HepG2 (cell line): ENCODE data around the gene ULK4. TPM values are rescaled to one million over a fixed set of nuclear protein-coding genes. Genes with fewer than 3 reads are reported as not detected.

Experiments used
- ATF7 ChIP-seq, 2 experiments: fragments of 450-650 bp in 1 of 2; sonication (generic) in 1 of 2; formaldehyde crosslinking in 1 of 2; IDR thresholded peaks; 2 replicates each; pipeline versions ENCODE4 v1.4.0 to v1.6.1; 2016 to 2020; ENCODE audit warnings: antibody characterized with exemption in 1 of 2, mild to moderate bottlenecking in 1 of 2, missing genetic modification reagents in 1 of 2
- NR2F1 ChIP-seq, 2 experiments: fragments of 450-650 bp in 1 of 2; formaldehyde crosslinking in 1 of 2; IDR thresholded peaks; 2 replicates each; pipeline versions ENCODE4 v1.5.0 to v1.6.1; 2016 to 2020; ENCODE audit warnings: mild to moderate bottlenecking in 1 of 2, missing compliant biosample characterization in 1 of 2, missing genetic modification reagents in 1 of 2, moderate library complexity in 1 of 2
- NR2F6 ChIP-seq, 2 experiments: IDR thresholded peaks; 2 replicates each; pipeline ENCODE4 v1.6.1; 2016; ENCODE audit warnings: antibody characterized with exemption in 1 of 2, mild to moderate bottlenecking in 1 of 2
- POGZ ChIP-seq: sonication (generic); formaldehyde crosslinking; IDR thresholded peaks from 2 replicates; pipeline ENCODE4 v1.4.0; 2020; ENCODE audit warnings: mild to moderate bottlenecking, missing genetic modification reagents
- RXRB ChIP-seq: IDR thresholded peaks from 2 replicates; pipeline ENCODE4 v1.6.1; 2016; ENCODE audit warnings: borderline replicate concordance, missing genetic modification reagents, missing compliant biosample characterization
- SALL1 ChIP-seq: sonication (generic); formaldehyde crosslinking; IDR thresholded peaks from 2 replicates; pipeline ENCODE4 v1.8.0; 2022; ENCODE audit warnings: mild to moderate bottlenecking, missing genetic modification reagents
- SOX5 ChIP-seq: IDR thresholded peaks from 2 replicates; pipeline ENCODE4 v1.6.1; 2016; ENCODE audit warnings: borderline replicate concordance
- SP4 ChIP-seq: sonication (generic); formaldehyde crosslinking; IDR thresholded peaks from 2 replicates; pipeline ENCODE4 v1.8.1; 2023; ENCODE audit warnings: mild to moderate bottlenecking, missing genetic modification reagents
- ZFP82 ChIP-seq: sonication (generic); formaldehyde crosslinking; IDR thresholded peaks from 2 replicates; pipeline ENCODE4 v1.5.1; 2020; ENCODE audit warnings: mild to moderate bottlenecking, missing genetic modification reagents, borderline replicate concordance
- ZFP91 ChIP-seq: sonication (generic); formaldehyde crosslinking; IDR thresholded peaks from 2 replicates; pipeline ENCODE4 v1.9.0; 2022; ENCODE audit warnings: missing genetic modification reagents, mild to moderate bottlenecking, borderline replicate concordance
- ZNF558 ChIP-seq: sonication (generic); formaldehyde crosslinking; IDR thresholded peaks from 2 replicates; pipeline ENCODE4 v1.9.0; 2022; ENCODE audit warnings: mild to moderate bottlenecking, missing genetic modification reagents, borderline replicate concordance
- ZNF644 ChIP-seq: IDR thresholded peaks from 2 replicates; pipeline ENCODE4 v1.6.1; 2016; ENCODE audit warnings: low read depth
- ZSCAN22 ChIP-seq: sonication (generic); formaldehyde crosslinking; IDR thresholded peaks from 2 replicates; pipeline ENCODE4 v1.4.0; 2020; ENCODE audit warnings: mild to moderate bottlenecking, missing genetic modification reagents
- polyA plus RNA-seq, 8 experiments: library from polyadenylated mRNA; depleted of rRNA in 3 of 8; stranded (reverse) in 7 of 8; unstranded in 1 of 8; fragments of >200 nt; fragmentation: Illumina TruSeq in 4 of 8; extraction: Trizol in 4 of 8; gene quantifications; 2 replicates each; pipeline versions ENCODE4 v1.2.1 to v1.2.3, GENCODE V29; 2011 to 2016; ENCODE audit warnings: low read depth in 4 of 8, missing spikeins in 1 of 8, mixed read lengths in 1 of 8; ENCODE audit not compliant: insufficient read depth in 1 of 8
- total RNA-seq, 5 experiments: library from RNA; depleted of rRNA; stranded (reverse); fragments of >200 nt; fragmentation: Illumina TruSeq; extraction: Trizol; gene quantifications; 2 replicates each; pipeline ENCODE4 v1.2.3, GENCODE V29; 2016; ENCODE audit warnings: low read depth in 1 of 5
- TF ChIP-seq, protein P1 (sequence below): sonication (generic); formaldehyde crosslinking; IDR thresholded peaks from 2 replicates; pipeline ENCODE4 v1.5.0; 2020; ENCODE audit warnings: mild to moderate bottlenecking, missing genetic modification reagents, borderline replicate concordance
- TF ChIP-seq, protein P2 (sequence below): sonication (generic); formaldehyde crosslinking; IDR thresholded peaks from 2 replicates; pipeline ENCODE4 v1.4.0; 2020; ENCODE audit warnings: mild to moderate bottlenecking, missing genetic modification reagents
- TF ChIP-seq, protein P3 (sequence below): IDR thresholded peaks from 2 replicates; pipeline ENCODE4 v1.4.0; 2020; ENCODE audit warnings: mild to moderate bottlenecking, missing genetic modification reagents
- TF ChIP-seq, protein P4 (sequence below): sonication (generic); formaldehyde crosslinking; IDR thresholded peaks from 2 replicates; pipeline ENCODE4 v1.9.0; 2021; ENCODE audit warnings: missing genetic modification reagents, borderline replicate concordance

Gene ULK4
- total and polyA plus RNA-seq, 2 of the 13 experiments (the other 11 are each of a cell fraction or from before 2014, with no cell fraction given) = 6.7 to 11.8 TPM

GRCh38 chr3:41296556-41296955 is 665.3 kb downstream of the ULK4 start (continued):
- TF ChIP-seq, protein P1, sequence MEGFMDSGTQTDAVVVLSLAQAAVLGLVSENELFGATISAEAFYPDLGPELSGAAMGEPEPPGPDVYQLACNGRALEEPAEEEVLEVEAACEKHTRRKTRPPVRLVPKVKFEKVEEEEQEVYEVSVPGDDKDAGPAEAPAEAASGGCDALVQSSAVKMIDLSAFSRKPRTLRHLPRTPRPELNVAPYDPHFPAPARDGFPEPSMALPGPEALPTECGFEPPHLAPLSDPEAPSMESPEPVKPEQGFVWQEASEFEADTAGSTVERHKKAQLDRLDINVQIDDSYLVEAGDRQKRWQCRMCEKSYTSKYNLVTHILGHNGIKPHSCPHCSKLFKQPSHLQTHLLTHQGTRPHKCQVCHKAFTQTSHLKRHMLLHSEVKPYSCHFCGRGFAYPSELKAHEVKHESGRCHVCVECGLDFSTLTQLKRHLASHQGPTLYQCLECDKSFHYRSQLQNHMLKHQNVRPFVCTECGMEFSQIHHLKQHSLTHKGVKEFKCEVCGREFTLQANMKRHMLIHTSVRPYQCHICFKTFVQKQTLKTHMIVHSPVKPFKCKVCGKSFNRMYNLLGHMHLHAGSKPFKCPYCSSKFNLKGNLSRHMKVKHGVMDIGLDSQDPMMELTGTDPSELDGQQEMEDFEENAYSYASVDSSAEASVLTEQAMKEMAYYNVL = peak; percentile 90; the same call in 1 of the 2 replicates
- no peak for TF ChIP-seq ZSCAN22 (CRISPR knock-in tag)
- TF ChIP-seq SALL1 (CRISPR knock-in tag) = peak; percentile 35; the same call in 1 of the 2 replicates
- no peak for TF ChIP-seq ZFP82 (CRISPR knock-in tag)
- peak; percentile 49; the same call in 1 of the 2 replicates for TF ChIP-seq RXRB (CRISPR knock-in tag)
- peak; percentile 53; the same call in 1 of the 2 replicates for TF ChIP-seq SOX5
- TF ChIP-seq, protein P2, sequence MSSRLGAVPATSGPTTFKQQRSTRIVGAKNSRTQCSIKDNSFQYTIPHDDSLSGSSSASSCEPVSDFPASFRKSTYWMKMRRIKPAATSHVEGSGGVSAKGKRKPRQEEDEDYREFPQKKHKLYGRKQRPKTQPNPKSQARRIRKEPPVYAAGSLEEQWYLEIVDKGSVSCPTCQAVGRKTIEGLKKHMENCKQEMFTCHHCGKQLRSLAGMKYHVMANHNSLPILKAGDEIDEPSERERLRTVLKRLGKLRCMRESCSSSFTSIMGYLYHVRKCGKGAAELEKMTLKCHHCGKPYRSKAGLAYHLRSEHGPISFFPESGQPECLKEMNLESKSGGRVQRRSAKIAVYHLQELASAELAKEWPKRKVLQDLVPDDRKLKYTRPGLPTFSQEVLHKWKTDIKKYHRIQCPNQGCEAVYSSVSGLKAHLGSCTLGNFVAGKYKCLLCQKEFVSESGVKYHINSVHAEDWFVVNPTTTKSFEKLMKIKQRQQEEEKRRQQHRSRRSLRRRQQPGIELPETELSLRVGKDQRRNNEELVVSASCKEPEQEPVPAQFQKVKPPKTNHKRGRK (CRISPR knock-in tag) = no peak
- TF ChIP-seq, protein P3, sequence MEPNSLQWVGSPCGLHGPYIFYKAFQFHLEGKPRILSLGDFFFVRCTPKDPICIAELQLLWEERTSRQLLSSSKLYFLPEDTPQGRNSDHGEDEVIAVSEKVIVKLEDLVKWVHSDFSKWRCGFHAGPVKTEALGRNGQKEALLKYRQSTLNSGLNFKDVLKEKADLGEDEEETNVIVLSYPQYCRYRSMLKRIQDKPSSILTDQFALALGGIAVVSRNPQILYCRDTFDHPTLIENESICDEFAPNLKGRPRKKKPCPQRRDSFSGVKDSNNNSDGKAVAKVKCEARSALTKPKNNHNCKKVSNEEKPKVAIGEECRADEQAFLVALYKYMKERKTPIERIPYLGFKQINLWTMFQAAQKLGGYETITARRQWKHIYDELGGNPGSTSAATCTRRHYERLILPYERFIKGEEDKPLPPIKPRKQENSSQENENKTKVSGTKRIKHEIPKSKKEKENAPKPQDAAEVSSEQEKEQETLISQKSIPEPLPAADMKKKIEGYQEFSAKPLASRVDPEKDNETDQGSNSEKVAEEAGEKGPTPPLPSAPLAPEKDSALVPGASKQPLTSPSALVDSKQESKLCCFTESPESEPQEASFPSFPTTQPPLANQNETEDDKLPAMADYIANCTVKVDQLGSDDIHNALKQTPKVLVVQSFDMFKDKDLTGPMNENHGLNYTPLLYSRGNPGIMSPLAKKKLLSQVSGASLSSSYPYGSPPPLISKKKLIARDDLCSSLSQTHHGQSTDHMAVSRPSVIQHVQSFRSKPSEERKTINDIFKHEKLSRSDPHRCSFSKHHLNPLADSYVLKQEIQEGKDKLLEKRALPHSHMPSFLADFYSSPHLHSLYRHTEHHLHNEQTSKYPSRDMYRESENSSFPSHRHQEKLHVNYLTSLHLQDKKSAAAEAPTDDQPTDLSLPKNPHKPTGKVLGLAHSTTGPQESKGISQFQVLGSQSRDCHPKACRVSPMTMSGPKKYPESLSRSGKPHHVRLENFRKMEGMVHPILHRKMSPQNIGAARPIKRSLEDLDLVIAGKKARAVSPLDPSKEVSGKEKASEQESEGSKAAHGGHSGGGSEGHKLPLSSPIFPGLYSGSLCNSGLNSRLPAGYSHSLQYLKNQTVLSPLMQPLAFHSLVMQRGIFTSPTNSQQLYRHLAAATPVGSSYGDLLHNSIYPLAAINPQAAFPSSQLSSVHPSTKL (CRISPR knock-in tag) = peak; percentile 61
- TF ChIP-seq ATF7 (IDR thresholded peaks at IDR 0.05) = no peak
- TF ChIP-seq ATF7 (CRISPR knock-in tag; IDR thresholded peaks at IDR 0.05) = no peak
- peak; percentile 29; the same call in 1 of the 2 replicates for TF ChIP-seq NR2F6 (IDR thresholded peaks at IDR 0.05)
- TF ChIP-seq NR2F6 (CRISPR knock-in tag; IDR thresholded peaks at IDR 0.05) = peak; percentile 64
- TF ChIP-seq ZFP91 (CRISPR knock-in tag) = 0 out of 2 replicates have a peak, but pooled peaks have one; percentile 20
- peak in 1 of 2 experiments; percentile 48; a peak in 1 of 4 replicates for TF ChIP-seq NR2F1 (CRISPR knock-in tag; IDR thresholded peaks at IDR 0.05)
- TF ChIP-seq ZNF558 = no peak
- 0 out of 2 replicates have a peak, but pooled peaks have one; percentile 35 for TF ChIP-seq POGZ (CRISPR knock-in tag)
- peak; percentile 71; the same call in 1 of the 2 replicates for TF ChIP-seq ZNF644 (CRISPR knock-in tag)
- TF ChIP-seq, protein P4, sequence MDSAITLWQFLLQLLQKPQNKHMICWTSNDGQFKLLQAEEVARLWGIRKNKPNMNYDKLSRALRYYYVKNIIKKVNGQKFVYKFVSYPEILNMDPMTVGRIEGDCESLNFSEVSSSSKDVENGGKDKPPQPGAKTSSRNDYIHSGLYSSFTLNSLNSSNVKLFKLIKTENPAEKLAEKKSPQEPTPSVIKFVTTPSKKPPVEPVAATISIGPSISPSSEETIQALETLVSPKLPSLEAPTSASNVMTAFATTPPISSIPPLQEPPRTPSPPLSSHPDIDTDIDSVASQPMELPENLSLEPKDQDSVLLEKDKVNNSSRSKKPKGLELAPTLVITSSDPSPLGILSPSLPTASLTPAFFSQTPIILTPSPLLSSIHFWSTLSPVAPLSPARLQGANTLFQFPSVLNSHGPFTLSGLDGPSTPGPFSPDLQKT (CRISPR knock-in tag) = no peak
- TF ChIP-seq SP4 (CRISPR knock-in tag) = no peak
